ENCODE measurements around the gene DDX54.
A peak's percentile ranks its signal among the peaks of the same experiment; 100 is the strongest.

Gene DDX54

DNA sequence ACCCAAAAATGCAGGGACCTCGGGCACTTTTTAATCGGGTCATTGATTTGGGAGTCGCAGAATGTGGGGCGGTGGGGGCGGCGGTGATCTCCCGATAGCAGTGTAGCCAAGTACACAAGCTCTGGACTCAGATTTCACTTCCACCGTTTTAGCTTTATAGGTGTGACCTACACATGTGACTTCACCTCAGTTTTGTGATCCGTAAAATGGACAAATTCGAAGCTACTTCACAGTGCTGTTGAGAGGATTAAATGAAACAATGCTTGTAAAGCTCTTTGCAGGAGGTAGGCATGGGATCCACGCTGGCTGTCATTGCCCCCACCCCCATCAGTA is 721 bp upstream of the DDX54 start:
- no peak for DNase-seq

DNA sequence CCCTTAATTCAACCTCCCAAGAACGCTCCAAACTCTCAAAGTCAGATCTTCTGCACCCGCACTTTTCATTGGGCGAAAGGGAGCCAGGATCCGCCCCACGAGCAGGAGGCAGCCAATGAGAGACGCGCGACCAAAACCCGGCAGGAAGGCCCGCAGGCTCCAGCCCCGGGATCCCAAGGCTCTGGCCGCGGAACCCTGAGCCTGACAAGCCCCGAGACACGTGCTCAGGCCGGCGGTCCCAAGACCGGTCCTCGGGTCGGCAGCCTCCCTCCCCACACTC is 438 bp downstream of the DDX54 start:
- DNase-seq, result peak; percentile 82

DNA sequence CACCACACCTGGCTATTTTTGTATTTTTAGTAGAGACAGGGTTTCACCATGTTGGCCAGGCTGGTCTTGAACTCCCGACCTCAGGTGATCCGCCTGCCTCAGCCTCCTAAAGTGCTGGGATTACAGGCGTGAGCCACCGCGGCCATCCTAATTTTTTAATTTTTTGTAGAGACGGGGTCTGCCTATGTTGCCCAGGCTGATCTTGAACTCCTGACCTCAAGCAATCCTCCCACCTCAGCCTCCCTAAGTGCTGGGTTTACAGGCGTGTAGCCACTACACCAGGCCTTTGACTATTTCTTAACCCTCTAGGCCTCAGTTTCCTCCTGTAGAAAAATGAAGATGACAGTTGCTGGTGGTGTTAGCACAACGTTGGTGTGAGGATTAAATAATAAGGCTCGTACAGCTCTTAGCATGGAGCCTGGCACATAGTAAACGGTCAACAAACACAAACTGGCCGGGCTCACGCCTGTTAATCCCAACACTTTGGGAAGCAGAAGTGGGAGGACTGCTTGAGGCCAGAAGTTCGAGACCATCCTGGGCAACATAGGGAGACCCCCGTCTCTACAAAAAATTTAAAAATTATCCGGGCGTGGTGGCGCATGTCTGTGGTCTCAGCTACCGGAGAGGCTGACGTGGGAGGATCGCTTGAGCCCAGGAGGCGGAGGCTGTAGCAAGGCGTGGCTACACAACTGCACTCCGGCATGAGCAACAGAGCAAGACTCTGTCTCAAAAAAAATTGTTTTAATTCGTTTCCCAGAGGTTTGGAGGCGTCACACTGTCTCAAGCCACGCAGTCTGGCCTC is 979 bp downstream of the DDX54 start:
- DNase-seq, result no peak

DNA sequence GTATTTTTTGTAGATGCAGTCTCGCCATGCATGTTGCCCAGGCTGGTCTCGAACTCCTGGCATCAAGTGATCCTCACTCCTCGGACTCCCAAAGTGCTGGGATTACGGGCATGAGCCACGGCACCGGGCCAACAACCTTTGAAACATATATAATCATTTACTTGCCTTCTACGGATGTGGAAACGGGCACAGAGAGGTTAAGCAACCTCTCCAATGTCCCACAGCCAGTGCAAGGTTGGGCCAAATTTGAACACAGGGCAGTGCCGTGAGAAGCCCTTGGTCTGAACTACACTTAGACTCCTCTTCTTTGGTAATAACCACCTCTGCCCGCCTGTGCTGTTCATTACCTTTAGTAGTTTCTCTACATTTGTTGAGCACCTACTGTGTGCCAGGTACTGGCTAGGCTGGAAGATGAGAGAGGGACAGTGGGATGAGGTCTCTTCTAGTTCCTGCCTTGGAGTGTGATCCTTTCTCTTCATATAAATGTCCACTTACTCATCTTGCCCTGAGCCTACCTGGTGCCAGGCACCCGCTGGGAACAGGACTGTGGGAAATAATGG is 2.2 kb downstream of the DDX54 start:
- no peak for DNase-seq

DNA sequence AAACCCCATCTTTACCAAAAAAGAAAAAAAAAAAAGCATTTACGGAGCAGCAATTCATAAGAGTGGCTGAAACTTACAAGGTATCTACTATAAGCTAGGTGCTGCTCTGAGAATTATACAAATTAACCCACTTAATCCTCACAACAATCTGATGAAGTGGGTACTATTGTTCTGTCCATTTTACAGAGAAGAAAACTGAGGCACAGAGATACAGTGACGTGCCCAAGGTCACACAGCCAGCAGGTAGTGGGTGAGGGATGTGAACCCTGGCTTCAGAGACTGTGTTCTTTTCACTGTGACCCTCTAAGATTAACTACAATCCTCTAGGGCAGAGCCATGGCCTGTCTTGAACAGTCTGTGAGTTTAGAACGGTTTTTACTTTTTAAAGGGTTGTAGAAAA is 3.3 kb downstream of the DDX54 start:
- no peak for DNase-seq

DNA sequence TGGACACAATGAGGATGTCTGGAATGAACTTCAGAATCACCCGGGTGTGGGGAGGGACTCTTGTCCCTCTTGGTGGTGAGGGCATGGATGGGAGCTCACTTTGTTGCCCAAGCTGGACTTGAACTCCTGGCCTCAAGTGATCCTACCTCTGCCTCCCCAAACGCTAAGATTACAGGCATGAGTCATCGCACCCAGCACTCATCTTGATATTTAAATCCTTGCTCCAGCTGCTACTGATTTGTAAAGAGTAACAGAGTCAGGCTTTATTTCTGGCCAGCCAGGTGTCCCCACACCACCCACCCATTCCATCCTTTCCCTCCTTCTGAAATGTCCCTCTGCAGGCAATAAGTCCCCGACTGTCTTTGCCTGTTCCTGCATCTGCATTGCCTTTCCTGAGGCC is 4.9 kb downstream of the DDX54 start:
- no peak for DNase-seq

DNA sequence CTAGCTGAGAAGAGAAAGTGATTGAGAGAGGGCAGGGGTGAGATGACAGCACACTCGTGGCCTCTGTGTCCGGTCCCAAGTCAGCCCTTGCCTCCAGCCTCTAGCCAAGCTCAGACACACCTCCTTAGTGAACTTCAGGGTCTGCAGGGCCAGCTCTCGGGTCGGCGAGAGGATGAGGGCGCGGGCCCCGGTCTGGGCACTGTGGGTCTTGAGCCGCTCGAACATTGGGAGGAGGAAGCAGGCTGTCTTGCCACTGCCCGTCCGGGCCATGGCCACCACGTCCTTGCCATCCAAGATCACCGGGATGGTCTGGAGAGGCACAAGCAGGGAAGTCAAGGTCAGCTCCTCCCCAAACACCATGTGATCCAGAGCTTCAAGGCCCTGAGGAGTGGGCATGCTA is 6.3 kb downstream of the DDX54 start:
- DNase-seq, result no peak

DNA sequence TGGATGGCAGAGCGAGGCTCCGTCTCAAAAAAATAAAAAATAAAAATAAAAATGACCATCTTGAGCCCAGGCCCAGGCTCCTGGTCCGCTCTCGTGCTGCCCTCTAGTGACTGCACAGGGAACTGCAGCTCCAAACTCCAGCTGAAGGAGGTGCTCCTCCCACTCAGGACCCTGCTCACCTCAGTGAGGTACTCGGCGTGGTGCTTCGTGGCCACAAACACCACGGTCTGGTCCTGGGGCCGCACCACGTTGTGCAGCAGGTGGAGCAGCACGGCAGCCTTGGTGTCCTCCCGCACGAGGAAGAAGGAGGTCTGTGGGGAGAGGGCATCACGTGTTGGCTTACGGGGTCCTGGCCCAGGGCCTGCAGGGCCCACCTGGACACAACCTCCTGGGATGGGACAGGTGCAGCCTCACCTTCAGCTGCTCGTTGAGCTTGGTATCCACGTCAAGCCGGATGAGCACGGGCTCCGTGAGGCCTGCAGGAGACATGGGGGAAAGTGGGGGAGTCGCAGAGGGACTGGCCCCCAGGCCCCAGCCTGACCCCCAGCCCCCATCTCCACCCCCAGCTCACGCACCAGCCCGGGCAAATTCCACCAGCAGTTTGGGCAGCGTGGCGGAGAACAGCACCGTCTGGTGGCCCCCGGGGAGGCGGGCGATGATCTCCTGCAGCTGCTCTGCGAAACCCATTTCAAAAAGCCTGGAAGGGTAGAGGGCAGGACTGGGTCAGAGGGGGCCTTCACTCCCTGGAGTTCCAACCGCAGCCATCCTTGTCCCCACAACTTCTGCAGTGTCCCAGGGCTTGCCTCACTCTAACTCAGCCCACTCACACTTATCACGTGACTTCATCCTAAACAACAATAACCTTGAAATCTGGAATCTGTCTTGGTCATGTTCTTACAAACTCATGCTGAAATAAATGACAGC is 10.6 kb downstream of the DDX54 start:
- peak; percentile 78 for DNase-seq

DNA sequence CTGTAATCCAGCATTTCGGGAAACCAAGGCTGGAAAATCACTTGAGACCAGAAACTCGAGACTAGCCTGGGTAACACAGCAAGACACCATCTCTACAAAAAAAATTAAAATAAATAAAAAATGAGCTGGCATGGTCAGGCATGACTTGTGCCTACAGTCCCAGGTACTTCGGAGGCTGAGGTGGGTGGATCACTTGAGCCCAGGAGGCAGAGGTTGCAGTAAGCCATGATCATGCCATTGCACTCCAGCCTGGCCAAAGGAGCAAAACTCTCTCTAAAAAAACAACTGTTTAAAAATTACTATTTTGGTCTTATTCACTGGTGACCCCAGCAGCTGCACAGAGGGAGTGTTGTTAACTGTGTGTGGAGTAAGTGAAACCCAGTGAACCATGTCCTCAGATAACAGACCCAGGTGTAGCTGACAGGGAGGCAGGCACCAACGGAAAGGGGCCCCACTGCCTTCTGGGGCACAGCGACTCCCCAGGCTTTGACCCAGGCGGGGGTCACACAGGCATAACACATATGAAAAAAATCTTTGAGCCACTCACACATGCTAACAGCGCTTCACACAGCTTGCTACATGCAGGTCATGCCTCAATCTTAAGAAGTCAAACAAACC is 12.1 kb downstream of the DDX54 start:
- no peak for DNase-seq

DNA sequence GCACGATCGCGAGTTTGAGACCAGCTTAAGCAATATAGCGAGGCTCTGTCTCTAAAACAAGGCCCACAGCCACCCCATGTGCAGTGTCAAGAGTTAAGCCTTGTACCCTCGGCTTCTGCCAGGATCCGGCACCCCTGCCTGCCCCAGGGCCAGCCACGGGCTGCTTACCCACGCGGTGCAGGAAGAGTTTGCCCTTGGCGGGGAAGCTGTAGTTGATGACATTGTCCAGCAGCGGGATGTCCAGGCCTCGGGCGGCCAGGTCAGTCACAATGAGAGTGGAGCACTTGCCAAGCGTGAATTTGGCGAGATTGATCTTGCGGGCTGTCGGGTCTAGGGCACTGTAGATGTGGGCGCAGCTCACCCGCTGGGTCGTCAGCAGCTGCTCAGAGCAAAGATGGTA is 13.1 kb downstream of the DDX54 start:
- no peak for DNase-seq

DNA sequence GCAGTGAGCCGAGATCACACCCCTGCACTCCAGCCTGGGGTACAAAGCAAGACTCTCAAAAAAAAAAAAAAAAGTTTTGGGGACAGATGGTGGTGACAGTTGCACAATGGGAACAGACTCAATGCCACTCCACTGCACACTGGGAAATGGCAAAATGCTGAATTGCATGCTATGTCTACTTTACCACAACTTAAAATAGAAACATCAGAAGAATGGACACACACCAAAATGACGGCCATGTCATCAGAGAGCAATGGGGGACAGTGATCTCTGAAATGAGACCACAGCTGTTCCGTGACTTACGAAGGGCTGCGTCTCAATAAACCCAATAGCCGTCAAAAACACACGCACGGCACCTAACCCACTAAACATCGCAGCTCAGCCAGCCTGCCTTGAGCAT is 13.7 kb downstream of the DDX54 start:
- no peak for DNase-seq

DNA sequence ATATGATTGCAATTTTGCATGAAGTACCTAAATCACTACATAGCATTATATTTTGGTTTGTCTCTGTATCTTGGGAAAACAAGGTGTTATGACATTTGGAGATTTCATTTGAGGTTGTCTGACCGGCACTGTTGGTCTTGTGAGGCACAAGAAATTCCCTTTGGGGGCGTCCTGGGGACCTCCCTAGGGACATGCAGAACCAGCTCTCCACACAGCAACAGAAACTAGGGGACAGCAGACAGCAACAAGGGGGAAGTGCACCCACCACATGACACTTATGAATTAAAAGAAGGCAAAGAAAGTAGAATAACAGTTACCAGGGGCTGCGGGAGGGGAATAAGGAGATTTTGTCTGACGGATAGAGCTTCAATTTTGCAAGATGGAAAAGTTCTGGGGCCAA is 14.4 kb downstream of the DDX54 start:
- DNase-seq, result no peak

DNA sequence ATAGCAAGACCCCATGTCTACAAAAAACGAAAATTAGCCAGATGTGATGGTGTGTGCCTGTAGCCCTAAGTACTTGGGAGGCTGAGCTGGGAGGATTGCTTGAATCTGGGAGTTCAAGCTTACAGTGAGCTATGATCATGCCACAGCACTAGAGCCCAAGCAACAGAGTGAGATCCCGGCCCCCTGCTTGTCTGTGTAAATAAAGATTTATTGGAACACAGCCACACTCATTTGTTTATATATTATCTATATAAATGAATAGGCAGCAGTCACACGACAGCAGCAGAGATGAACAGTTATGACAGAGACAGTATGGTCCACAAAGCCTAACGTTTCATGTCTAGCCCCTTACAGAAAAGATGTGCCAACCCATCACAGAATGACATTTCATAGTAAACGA is 14.8 kb downstream of the DDX54 start:
- DNase-seq, result no peak

DNA sequence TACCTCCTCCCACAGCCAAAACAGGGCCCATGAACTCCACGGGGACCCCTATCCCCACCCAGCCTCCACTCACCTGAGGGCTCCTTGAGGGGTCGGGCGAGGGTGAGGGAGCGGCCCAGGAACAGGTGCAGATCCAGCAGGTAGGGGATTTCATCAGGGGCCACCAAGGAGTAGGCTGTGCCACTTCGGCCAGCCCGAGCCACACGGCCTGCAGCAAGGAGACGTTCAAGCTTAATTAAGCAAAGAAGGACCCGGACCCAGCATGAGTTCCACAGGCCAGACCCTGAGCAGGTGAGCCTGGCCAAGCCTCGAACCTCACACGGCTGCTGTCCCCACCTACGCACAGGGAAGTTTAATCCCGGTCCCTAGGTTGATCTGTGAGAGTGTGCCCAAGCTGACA is 15.6 kb downstream of the DDX54 start:
- DNase-seq, result no peak

DNA sequence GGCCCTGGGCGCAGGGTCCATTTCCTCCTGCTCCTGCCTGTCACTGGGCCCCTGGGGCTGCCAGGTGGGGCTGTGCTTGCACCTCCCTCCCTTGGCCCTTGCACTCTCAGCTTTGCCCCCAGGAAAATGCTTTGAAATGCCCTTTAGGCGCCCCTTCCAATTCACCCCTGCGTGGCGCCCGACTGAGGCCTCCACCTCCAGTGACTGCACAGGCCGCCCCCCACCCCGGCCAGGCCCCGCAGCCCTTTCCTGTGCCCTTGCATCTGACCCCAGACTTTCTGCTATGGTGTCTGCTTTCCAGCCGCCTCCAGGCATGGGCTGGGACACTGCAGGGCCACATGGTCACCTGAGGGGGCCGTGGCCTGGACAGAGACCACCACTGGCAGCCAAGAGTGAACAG is 17.4 kb downstream of the DDX54 start:
- DNase-seq, result no peak

DNA sequence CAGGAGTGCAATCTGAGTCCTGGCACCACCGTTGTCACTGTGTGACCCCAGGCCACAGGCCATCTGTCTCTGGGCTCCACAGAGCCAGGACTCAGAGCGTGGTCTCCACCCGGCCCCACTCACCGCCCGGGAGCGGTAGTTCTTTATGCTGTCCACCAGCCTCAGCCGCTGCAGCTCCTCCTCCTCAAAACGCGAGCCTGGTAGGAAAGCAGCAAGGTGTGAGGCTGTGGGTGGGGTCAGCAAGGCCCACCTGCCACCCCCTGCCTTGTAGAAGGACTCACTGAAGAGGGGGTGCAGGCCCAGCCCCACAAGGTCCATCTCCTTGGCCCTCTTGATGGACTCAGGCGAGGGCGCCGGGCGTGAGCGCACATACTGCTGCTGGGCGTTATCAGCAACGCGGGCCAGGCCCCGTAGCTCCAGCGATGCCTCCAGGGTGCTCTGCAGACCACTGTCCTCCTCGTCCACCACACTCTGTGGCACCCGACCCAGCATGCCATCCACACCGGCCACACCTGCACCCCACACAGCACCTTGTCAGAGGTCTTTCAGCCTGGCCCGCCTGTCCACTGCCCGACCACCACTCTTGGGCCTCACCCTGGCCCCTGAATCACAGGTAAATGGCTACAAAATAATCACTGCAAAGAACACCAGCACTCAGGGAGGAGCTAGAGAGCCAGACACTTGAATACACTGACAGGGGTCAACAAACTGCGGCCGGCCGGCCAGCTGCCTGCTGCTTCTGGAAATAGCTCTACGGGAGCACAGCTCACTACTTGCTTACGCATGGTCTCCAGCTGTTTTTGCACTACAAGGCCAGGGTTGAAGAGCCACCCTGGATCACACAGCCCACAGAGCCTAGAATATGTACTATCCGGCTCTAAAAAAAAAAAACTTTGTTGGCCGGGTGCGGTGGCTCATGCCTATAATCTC is 19.5 kb downstream of the DDX54 start:
- no peak for DNase-seq

DNA sequence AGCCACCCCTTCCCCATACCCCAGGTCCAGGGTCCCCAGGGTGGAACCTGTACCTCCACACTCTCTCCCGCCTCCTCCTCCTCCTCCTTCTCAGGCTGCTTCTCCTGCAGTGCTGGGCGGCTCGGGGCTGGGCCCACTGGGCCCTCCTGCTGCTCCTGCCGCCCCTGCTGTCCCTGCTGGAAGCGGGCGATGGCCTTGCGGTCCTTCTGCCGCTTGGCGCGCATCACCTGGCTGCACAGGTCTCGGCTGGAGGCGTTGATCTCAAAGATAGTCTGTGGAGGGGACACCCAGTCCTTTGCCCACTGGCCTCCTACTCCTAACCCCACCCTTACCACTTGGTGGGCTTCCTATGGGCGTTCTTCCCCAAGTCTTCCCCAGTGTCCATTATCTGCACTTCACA is 21.3 kb downstream of the DDX54 start:
- no peak for DNase-seq

DNA sequence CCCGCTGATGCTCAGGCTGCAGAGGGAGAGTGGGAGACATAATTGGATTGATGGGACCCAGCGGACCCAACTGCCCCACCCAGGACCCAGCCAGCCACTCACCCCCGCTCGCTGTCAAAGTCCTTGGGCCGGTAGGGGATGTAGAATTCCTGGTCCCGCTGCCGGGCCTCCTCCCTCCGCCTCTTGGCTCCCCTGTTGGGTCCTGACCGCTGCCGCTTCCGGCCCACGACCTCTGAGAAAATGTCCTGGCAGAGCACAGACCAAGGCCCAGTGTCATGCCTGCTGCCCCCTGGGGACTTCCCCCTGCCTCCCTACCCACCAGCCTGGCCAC is 22.3 kb downstream of the DDX54 start:
- no peak for DNase-seq

DNA sequence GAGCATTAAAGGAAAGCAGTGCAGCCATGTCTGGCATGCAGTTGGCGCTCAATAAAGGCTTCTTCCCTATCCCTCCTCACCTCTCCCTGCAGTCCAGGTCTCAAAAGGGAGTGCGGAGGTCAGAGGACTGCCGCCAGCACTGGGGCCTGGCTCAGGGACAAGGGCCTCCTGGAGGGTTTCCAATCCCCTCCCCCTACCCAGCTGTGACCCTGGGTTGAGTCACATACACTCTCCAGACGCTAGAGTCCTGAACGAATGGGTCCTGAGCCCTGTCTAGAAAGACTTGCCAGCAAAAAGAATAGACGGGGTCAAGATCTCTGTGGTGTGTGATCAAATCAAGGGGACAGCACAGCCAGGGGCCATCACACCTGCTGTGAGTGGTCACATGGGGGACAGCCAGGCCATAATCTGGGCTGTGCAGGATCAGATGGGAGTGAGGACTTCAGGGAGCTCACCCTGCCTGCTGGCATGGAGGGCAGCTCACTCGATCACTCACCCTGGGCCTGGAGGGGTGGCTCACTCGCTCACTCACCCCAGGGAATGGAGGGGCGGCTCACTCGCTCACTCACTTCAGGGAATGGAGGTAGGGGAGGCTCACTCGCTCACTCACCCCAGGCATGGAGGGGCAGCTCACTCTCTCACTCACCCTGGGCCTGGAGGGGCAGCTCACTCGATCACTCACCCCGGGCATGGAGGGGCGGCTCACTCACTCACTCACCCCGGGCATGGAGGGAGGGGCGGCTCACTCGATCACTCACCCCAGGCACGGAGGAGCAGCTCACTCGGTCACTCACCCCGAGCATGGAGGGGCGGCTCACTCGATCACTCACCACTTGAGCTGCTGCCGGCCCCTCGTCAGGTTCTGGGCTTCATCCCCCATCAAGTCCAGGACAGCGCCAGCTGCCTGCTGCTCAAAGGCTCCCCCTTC is 22.9 kb downstream of the DDX54 start:
- DNase-seq, result no peak

DNA sequence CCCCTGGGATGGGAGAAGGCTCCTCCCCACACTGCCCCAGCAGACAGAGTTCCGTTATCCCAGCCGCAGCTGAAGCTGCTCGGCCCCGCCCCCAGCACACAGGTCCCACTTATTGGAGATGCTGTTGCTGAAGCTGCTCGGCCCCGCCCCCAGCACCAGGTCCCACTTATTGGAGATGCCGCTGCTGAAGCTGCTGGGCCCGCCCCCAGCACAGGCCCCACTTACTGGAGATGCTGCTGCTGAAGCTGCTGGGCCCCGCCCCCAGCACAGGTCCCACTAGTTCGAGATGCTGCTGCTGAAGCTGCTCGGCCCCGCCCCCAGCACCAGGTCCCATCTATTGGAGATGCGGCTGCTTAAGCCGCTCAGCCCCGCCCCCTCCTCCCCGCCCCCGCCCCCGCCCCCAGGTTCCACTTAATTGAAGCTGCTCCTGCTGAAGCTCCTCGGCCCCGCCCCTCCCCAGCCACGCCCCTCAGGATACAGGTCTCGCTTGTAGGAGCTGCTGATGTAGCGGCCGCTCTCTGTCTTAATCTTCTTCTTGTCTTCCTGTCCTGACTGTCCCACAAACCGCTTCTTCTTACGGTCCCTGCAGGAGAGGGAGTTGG is 23.8 kb downstream of the DDX54 start:
- no peak for DNase-seq

DNA sequence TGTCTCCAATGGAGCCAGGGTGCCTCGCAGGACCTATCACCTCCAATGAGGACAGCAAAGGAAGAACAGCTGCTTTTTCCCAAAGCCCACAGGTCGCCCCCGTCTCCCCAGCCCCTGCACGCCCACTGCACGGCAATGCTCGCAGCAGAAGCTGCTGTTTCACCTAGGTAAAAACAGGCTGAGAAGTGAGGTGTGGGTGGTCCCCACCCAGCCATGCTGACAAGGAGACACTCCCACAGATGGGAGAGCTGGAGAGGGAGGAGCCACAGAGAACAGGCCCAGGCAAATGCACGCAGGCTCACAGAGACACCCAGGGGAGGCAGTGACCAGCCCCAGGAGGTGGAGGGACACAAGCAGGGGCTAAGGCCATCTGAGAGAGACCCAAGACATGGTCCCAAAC is 25.3 kb downstream of the DDX54 start:
- no peak for DNase-seq
